ENCODE measurements around the gene RNF121. TPM values are rescaled to one million over a fixed set of nuclear protein-coding genes. Genes with fewer than 3 reads are reported as not detected.
A peak's percentile ranks its signal among the peaks of the same experiment; 100 is the strongest.

RNF121 gene
- polyA plus RNA-seq, 10 donors = 24.1 to 33.1 (median 27.5) TPM

- DNase-seq = no peak
These were observed 57.3 kb downstream of the RNF121 start for GRCh38 chr11:71986131-71986530.

DNA sequence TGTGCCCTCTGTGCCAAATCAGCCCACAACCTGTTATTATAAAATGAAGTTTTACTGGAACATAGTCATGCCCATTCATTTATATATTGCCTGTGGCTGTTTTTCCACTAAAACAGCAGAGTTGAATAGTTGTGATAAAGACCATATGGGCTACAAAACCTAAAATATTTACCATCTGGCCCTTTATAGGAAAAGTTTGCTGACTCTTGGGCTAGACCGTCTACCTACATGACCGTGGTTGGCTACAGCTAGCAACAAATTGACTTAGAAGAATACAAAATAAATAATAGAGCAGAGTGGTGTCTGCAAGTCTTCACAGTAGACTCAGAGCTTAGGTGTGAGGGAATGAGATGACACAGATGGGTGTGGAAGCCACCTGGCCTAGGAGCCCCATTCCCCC is 58.7 kb downstream of the RNF121 start:
- no peak for DNase-seq

GRCh38 chr11:71988050-71988449 is 59.2 kb downstream of the RNF121 start:
- DNase-seq = peak; percentile 60 to 68 (median 64)

- DNase-seq = no peak
These were observed 61.9 kb downstream of the RNF121 start for GRCh38 chr11:71990701-71991100.

DNA sequence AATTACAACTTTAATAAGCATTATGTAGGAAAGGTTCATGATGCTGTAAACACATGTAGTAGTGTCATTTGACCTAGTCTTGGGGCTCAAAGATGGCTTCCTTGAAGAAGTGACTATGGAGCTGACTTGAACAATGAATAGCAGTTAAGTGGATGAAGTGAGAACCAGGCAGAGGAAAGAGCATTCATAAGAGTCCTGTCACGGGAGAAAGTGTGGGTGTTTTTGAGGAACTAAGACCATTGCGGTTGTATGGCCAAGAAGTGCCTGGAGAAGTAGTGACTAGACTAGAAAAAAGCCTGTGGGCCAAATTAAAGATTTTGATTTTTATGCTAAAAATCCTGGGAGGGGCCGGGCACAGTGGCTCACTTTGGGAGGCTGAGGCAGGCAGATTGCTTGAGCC is 62.6 kb downstream of the RNF121 start:
- no peak for DNase-seq

GRCh38 chr11:71992136-71992730 is 63.4 kb downstream of the RNF121 start:
- no peak for DNase-seq

- DNase-seq = no peak
These were observed 65.9 kb downstream of the RNF121 start for GRCh38 chr11:71994786-71995185.

GRCh38 chr11:71995726-71996291 is 67.0 kb downstream of the RNF121 start:
- no peak for DNase-seq

DNA sequence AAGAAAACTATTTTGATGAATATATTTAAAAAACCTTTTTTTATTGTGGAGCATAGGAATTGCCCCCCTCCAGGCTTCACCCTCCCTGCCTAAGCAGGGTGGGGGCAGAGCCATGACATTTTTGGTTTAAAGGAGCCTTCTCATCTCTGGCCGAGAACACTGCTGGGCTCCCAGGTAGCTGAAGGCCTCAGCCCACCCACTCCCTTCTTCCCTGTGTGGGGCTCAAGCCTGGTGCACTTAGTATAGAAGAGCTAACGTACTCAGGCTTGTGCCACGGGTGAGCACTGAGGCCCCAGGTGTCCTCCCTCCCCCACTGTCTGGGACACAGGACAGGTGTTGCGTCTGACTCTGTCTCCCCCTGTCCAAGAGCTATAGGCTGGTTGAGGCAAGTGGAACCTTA is 67.7 kb downstream of the RNF121 start:
- no peak for DNase-seq

GRCh38 chr11:71996946-71997345 is 68.1 kb downstream of the RNF121 start:
- no peak for DNase-seq

DNA sequence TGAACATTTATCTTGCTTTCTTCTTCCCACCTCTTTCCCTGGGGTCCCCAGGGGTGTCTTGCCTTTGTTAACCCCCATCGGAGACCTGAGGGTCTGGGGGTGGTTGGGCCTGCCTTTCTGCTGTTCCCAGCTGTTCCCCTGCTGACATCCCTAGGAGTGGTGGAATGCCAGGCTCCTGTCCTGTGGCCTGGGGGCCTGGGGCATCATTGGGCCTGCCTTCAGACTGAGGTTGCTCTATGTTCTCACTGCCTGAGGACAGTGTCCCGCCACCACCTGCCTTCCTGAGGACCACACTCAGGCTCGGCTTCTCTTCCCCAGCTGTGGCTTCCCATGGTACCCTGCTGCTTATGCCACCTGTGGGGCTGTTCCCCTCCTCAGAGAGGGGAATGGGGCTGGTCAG is 68.7 kb downstream of the RNF121 start:
- no peak for DNase-seq

DNA sequence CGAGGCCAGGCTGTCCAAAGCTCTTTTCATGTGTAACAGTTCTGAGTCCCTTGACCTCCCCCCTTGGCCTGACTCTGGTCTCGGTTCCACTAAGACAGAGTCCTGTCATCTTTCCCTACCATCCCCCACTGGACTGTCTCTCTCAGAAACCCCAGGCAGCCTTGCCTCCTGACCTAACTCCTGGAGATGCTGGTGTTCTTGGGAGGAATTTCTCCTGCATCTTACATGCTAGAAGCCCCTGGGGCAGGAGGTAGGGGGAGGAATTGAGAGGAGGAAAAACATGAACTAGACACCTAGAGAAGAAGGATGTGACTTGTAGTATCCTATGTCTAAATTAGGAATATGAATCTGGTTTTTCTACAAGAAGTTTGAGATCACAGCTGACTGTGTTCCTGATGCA is 69.2 kb downstream of the RNF121 start:
- DNase-seq = no peak

DNA sequence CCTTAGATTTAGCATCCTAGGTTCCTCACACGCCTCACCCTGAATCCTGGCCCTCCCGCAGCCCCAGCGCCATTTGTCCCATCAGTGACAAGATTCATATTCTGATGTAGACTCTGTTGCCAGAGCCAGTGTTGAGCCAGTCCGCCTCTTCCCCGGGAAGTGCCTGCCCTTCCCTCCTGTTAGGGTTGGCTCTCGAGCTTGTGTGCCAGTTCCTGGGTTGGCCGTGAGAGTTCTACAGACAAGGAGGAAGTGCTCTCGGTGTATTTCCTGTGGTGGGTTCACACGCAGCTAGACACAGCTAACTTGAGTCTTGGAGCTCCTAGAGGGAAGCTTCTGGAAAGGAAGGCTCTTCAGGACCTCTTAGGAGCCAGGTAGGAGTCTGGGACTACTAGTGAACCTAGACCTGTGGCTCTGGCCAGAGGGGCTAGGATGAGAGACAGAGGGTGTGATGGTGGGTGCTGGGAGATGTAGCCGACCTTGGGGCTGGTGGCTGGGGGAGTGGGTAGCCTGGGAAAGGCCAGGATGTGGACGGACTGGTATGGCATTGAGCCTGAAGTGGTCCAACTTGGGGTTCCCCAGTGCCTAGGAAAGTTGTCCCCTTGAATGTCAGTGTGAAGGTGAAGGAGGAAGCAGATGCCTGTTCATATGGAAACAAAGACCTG is 69.9 kb downstream of the RNF121 start, which contains the start of gene IL18BP:
IL18BP (plus strand) TSS at position 261 of the 662 bp plus-strand sequence. CDS start 1,076 bp downstream, outside the sequence.
- DNase-seq = no peak

GRCh38 chr11:71999362-71999761 is 70.5 kb downstream of the RNF121 start:
- DNase-seq = no peak

DNA sequence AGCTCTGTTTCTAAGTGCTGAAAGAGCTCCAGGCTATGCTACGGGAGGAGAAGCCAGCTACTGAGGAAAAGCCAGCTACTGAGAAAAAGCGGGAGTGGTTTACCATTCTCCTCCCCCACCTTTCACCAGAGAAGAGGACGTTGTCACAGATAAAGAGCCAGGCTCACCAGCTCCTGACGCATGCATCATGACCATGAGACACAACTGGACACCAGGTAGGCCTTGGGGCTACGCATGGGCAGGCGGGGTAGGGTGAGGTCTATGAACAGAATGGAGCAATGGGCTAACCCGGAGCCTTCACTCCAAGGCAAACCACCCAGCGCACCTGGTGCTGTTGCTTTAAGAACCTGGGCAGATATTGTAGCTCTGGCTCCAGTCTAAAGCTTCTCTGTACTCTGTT is 71.0 kb downstream of the RNF121 start:
- no peak for DNase-seq

GRCh38 chr11:72000202-72000867 is 71.5 kb downstream of the RNF121 start:
- DNase-seq = no peak

DNA sequence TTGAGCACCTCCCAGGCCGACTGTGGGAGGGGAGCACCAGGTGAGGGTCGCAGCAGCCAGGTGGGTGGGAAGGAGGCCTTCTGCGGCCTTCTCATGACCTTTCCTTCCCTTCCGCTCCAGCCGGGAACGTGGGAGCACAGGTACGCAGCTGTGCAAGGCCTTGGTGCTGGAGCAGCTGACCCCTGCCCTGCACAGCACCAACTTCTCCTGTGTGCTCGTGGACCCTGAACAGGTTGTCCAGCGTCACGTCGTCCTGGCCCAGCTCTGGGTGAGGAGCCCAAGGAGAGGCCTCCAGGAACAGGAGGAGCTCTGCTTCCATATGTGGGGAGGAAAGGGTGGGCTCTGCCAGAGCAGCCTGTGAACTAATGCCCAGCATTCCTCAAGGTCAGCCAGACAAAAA is 72.4 kb downstream of the RNF121 start:
- no peak for DNase-seq

- peak in 1 of 3 donors; percentile 78 for DNase-seq
These were observed 73.2 kb downstream of the RNF121 start for GRCh38 chr11:72001834-72002591.

DNA sequence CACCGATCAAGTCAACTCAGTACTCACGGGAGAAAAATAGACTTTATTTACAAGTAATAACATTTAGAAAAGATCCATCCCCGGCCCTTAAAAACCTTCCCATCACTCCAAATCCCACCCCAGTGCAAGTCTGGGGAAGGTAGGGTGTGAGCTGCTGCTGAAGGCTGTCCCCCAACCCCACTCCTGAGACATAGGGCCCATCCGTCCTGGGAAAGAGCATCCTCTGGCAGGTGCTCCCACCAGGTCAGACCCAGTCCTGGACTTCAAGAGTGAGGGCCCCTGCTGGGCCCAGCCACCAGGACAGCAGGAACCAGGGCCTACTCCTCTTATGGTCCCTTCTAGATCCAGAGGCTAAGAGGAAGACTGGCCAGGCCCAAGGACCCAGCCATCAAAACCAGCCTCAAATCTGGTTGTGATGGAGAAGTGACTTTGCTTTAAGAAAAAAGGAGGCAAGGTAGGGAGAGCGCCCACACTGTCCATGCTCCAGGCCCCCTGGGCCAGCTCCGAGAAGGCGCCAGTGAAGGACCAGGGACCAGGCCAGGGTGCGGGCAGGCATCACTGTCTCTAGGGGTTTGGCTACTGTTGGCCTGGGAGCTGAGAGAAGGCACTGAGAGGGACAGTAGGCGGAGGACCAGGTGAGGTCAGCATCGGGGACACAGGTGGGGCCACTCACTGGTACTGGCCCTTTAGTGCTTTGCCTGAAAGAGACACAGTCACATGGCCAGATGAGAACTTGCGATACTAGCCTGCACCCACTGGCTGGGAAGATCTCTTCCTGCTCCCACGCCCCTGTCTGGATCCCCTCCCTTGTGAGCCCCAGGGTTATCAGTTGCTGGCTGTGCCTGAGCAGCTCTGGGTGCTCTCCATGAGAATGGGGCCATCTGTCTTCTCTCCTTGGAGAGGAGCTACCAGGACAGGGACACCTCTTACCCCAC is 74.3 kb downstream of the RNF121 start:
- no peak for DNase-seq

DNA sequence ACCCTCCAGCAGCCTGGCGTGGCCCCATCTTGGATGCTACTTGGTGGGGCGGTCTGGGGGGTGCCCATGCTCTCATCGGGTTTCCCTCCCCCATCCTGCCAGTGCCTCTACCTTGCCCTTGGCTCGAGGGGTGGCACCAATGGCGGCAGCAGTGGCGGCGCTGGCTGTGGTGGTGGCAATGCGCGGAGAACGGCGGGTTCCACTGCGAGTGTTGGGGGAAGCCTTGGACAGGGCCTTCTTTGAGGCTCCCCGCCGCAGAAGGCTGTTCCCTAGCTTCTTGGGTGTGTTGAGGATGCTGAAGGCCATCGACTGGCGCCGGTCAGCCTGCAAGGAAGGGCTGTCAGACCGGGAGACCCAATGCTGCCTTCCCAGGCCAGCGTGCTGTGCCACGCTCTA is 74.9 kb downstream of the RNF121 start:
- DNase-seq = no peak
